Measurements from ENCODE around the gene KCP.

Gene KCP

GRCh38 chr7:128918016-128918665 is 7.6 kb upstream of the KCP start:
- Histone ChIP-seq H3K4me1 (ENCODE audit: insufficient read depth, low read length, poor library complexity, severe bottlenecking) (no peaks in the 10 kb centered on the region), H3K36me3 (ENCODE audit: insufficient read depth, low read length) (no peaks in the 10 kb centered on the region), H3K9me3 (ENCODE audit: insufficient read depth, low read depth, low read length) (no peaks in the 10 kb centered on the region), H3K9me2 (replicated peaks; ENCODE audit: low read depth, low read length) (no peaks in the 10 kb centered on the region), H3K9ac (ENCODE audit: low read depth, low read length, poor library complexity, severe bottlenecking) (no peak overlapping the region), H4K20me1 (ENCODE audit: insufficient read depth, low read length, poor library complexity, severe bottlenecking) (no peaks in the 10 kb centered on the region), H3F3A (ENCODE audit: low read depth) (no peaks in the 10 kb centered on the region), H3K4me2 (ENCODE audit: low read depth, low read length, poor library complexity, severe bottlenecking) (no peak overlapping the region), H3K27me3 (ENCODE audit: insufficient read depth, low read length, poor library complexity, severe bottlenecking) (no peaks in the 10 kb centered on the region), H3K79me2 (ENCODE audit: insufficient read depth, low read length) (no peaks in the 10 kb centered on the region), H3K4me3 (ENCODE audit: low read length, poor library complexity, severe bottlenecking) (no peak overlapping the region), H2AFZ (ENCODE audit: low read length) (no peak overlapping the region)
- no peak for TF ChIP-seq CTCF (conservative IDR thresholded peaks at IDR 0.05; ENCODE audit: low read length)

GRCh38 chr7:128917122-128917521 is 6.6 kb upstream of the KCP start:
- H3K36me3 ChIP-seq (ENCODE audit: insufficient read depth, low read length), result no peaks in the 10 kb centered on the region
- no peak overlapping the region for H3K9ac ChIP-seq (ENCODE audit: low read depth, low read length, poor library complexity, severe bottlenecking)
- H3K9me3 ChIP-seq (ENCODE audit: insufficient read depth, low read depth, low read length), result no peaks in the 10 kb centered on the region
- H3K79me2 ChIP-seq (ENCODE audit: insufficient read depth, low read length), result no peaks in the 10 kb centered on the region
- no peak overlapping the region for H2AFZ ChIP-seq (ENCODE audit: low read length)
- H3K4me3 ChIP-seq (ENCODE audit: low read length, poor library complexity, severe bottlenecking), result no peak overlapping the region
- H3K27me3 ChIP-seq (ENCODE audit: insufficient read depth, low read length, poor library complexity, severe bottlenecking), result no peaks in the 10 kb centered on the region
- no peaks in the 10 kb centered on the region for H3F3A ChIP-seq (ENCODE audit: low read depth)
- no peaks in the 10 kb centered on the region for H4K20me1 ChIP-seq (ENCODE audit: insufficient read depth, low read length, poor library complexity, severe bottlenecking)
- no peak for TF ChIP-seq CTCF (conservative IDR thresholded peaks at IDR 0.05; ENCODE audit: low read length)
- TF ChIP-seq EZH2phosphoT487 (IDR thresholded peaks at IDR 0.05; ENCODE audit: borderline replicate concordance), result no peak
- H3K4me2 ChIP-seq (ENCODE audit: low read depth, low read length, poor library complexity, severe bottlenecking), result no peak overlapping the region
- no peaks in the 10 kb centered on the region for H3K9me2 ChIP-seq (replicated peaks; ENCODE audit: low read depth, low read length)
- H3K4me1 ChIP-seq (ENCODE audit: insufficient read depth, low read length, poor library complexity, severe bottlenecking), result no peaks in the 10 kb centered on the region

GRCh38 chr7:128916643-128916915 is 6.1 kb upstream of the KCP start:
- H3K4me1 ChIP-seq (ENCODE audit: insufficient read depth, low read length, poor library complexity, severe bottlenecking), result no peaks in the 10 kb centered on the region
- no peak overlapping the region for H3K9ac ChIP-seq (ENCODE audit: low read depth, low read length, poor library complexity, severe bottlenecking)
- no peaks in the 10 kb centered on the region for H3K9me3 ChIP-seq (ENCODE audit: insufficient read depth, low read depth, low read length)
- H3K36me3 ChIP-seq (ENCODE audit: insufficient read depth, low read length), result no peaks in the 10 kb centered on the region
- no peaks in the 10 kb centered on the region for H3F3A ChIP-seq (ENCODE audit: low read depth)
- H3K9me2 ChIP-seq (replicated peaks; ENCODE audit: low read depth, low read length), result no peaks in the 10 kb centered on the region
- H3K27me3 ChIP-seq (ENCODE audit: insufficient read depth, low read length, poor library complexity, severe bottlenecking), result no peaks in the 10 kb centered on the region
- no peak overlapping the region for H3K4me3 ChIP-seq (ENCODE audit: low read length, poor library complexity, severe bottlenecking)
- no peak overlapping the region for H3K4me2 ChIP-seq (ENCODE audit: low read depth, low read length, poor library complexity, severe bottlenecking)
- H2AFZ ChIP-seq (ENCODE audit: low read length), result no peak overlapping the region
- TF ChIP-seq CTCF (conservative IDR thresholded peaks at IDR 0.05; ENCODE audit: low read length), result no peak
- no peaks in the 10 kb centered on the region for H4K20me1 ChIP-seq (ENCODE audit: insufficient read depth, low read length, poor library complexity, severe bottlenecking)
- H3K79me2 ChIP-seq (ENCODE audit: insufficient read depth, low read length), result no peaks in the 10 kb centered on the region
